Measurements from ENCODE around the gene GPR157. TPM values are rescaled to one million over a fixed set of nuclear protein-coding genes. Genes with fewer than 3 reads are reported as not detected.
A peak's percentile ranks its signal among the peaks of the same experiment; 100 is the strongest.

Gene GPR157
- total and polyA plus RNA-seq, 2 of the 13 experiments (the other 11 are each of a cell fraction or from before 2014, with no cell fraction given) = 10.1 to 19.2 TPM

GRCh38 chr1:9110669-9111356 lies 18.1 kb downstream of the GPR157 start (continued):
- TF ChIP-seq ZNF205 (CRISPR knock-in tag; IDR thresholded peaks at IDR 0.05) (0 out of 2 replicates have a peak, but pooled peaks have one; percentile 30), ZNF282 (IDR thresholded peaks at IDR 0.05; ENCODE audit: partially characterized antibody) (no peak), ZNF12 (CRISPR knock-in tag; IDR thresholded peaks at IDR 0.05) (0 out of 2 replicates have a peak, but pooled peaks have one; percentile 16), CEBPZ (IDR thresholded peaks at IDR 0.05; ENCODE audit: low read length) (no peak), KLF6 (CRISPR knock-in tag; IDR thresholded peaks at IDR 0.05) (0 out of 2 replicates have a peak, but pooled peaks have one; percentile 49), ZNF800 (CRISPR knock-in tag; IDR thresholded peaks at IDR 0.05) (no peak), PATZ1 (CRISPR knock-in tag; IDR thresholded peaks at IDR 0.05) (peak; percentile 70), SAP130 (CRISPR knock-in tag; IDR thresholded peaks at IDR 0.05; ENCODE audit: low read depth) (peak; percentile 50; the same call in 1 of the 2 replicates), ZNF784 (CRISPR knock-in tag; IDR thresholded peaks at IDR 0.05; ENCODE audit: borderline replicate concordance) (0 out of 2 replicates have a peak, but pooled peaks have one; percentile 15), SRY (CRISPR knock-in tag; IDR thresholded peaks at IDR 0.05) (0 out of 2 replicates have a peak, but pooled peaks have one; percentile 58)
- TF ChIP-seq, protein P1, sequence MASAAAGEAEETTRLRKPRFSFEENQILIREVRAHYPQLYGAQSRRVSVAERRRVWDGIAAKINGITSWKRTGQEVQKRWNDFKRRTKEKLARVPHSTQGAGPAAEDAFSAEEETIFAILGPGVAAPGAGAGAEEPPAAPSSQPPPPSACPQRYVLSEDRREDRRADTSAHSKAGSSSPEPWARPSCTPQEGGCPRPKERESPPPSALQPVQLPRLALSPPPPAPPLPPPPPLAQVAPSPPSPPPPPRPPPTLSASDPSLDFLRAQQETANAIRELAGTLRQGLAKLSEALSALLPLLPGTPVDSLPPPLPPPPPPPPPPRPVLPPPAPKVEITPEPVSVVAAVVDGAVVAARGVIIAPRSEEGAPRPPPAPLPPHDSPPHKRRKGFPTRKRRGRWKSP (CRISPR knock-in tag; IDR thresholded peaks at IDR 0.05) = 0 out of 2 replicates have a peak, but pooled peaks have one; percentile 43
- TF ChIP-seq, protein P2, sequence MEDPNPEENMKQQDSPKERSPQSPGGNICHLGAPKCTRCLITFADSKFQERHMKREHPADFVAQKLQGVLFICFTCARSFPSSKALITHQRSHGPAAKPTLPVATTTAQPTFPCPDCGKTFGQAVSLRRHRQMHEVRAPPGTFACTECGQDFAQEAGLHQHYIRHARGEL (CRISPR knock-in tag; IDR thresholded peaks at IDR 0.05) = no peak
- TF ChIP-seq, protein P3, sequence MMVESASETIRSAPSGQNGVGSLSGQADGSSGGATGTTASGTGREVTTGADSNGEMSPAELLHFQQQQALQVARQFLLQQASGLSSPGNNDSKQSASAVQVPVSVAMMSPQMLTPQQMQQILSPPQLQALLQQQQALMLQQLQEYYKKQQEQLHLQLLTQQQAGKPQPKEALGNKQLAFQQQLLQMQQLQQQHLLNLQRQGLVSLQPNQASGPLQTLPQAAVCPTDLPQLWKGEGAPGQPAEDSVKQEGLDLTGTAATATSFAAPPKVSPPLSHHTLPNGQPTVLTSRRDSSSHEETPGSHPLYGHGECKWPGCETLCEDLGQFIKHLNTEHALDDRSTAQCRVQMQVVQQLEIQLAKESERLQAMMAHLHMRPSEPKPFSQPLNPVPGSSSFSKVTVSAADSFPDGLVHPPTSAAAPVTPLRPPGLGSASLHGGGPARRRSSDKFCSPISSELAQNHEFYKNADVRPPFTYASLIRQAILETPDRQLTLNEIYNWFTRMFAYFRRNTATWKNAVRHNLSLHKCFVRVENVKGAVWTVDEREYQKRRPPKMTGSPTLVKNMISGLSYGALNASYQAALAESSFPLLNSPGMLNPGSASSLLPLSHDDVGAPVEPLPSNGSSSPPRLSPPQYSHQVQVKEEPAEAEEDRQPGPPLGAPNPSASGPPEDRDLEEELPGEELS (CRISPR knock-in tag; IDR thresholded peaks at IDR 0.05) = peak; percentile 39; the same call in 1 of the 2 replicates

All from HepG2 (cell line).